NCI-H2196 (cell line): ENCODE measurements around the gene ZNF765.
"Not testable (repeated sequence)": the region's sequence is repeated elsewhere in the genome, so short reads cannot be mapped to it uniquely, and the experiment has no call there.

Experiments used
- DNase-seq: peaks from one replicate; lab custom pipeline; 2025; ENCODE audit not compliant: unreplicated experiment; lab: John Stamatoyannopoulos, UW

ZNF765 gene

DNA sequence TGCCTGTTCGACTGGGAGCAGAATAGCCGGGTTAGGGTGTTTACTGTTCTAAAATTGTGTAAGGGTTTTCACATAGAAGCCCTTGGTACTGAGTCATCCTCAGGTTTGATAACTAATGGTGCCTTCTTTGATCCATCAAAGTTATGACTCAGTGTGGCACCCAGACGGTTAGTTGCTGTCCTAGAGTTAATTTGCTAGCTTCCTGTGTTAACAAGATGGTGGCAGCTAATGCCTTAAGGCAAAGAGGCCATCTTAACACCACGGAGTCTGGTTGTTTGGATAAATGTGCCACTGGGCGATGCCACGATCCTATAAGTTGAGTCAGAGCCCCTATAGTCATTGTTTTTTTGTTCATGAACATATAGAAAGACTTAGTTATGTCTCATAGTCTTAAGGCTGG lies 80.5 kb downstream of the ZNF765 start:
- DNase-seq: not testable (repeated sequence)
